Prostate gland (tissue), 2 donors: ENCODE data around the gene GINS2.

Experiments
- CTCF ChIP-seq, 4 experiments: fragments of 200-600 bp in 2 of 4; fragments of 450-650 bp in 2 of 4; sonication (generic) in 2 of 4; IDR thresholded peaks; 1 replicate in 3 of 4; 2 replicates in 1 of 4; pipeline ENCODE4 v1.5.1; 2016 to 2019; ENCODE audit warnings: antibody characterized with exemption in 4 of 4, mild to moderate bottlenecking in 2 of 4, moderate library complexity in 2 of 4
- POLR2A ChIP-seq: fragments of 450-650 bp; IDR thresholded peaks from one replicate; pipeline ENCODE4 v1.6.1; 2016; ENCODE audit warnings: antibody characterized with exemption, mild to moderate bottlenecking

GRCh38 chr16:85686912-85687591 lies 1.7 kb downstream of the GINS2 start:
- no peak for TF ChIP-seq CTCF (IDR thresholded peaks at IDR 0.05)
- TF ChIP-seq POLR2A, result no peak
